GM03348 (cell line): ENCODE results near the gene MFAP4.
"Not testable (repeated sequence)": the region's sequence is repeated elsewhere in the genome, so short reads cannot be mapped to it uniquely, and the experiment has no call there.

Source experiments
- DNase-seq: peaks from one replicate; pipeline ENCODE4 v3.0.0; 2012; ENCODE audit warnings: low spot score

Gene MFAP4

DNA sequence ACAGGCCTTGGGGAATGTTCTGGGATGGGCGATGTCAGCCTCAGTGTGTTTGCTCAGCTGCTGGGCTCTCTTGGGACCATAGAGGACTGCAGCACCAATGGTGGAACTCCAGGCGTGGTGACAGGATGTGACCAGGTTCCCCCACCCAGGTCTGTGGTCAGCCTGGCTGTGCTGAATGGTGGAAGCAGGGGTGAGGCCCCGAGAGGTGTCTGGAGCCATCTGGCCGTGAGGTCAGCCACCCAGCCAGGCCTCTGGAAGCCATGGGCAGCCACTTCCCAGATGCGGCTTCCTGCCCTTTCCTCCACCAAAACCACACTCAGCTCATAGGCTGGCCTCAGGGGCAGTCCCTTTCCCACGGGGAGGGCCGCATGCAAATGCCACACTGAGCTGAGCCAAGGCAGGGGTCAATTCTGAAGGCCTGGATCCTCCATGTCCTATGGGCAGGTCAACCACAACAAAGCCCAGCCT, 16.5 kb downstream of the MFAP4 start:
- no peak for DNase-seq

DNA sequence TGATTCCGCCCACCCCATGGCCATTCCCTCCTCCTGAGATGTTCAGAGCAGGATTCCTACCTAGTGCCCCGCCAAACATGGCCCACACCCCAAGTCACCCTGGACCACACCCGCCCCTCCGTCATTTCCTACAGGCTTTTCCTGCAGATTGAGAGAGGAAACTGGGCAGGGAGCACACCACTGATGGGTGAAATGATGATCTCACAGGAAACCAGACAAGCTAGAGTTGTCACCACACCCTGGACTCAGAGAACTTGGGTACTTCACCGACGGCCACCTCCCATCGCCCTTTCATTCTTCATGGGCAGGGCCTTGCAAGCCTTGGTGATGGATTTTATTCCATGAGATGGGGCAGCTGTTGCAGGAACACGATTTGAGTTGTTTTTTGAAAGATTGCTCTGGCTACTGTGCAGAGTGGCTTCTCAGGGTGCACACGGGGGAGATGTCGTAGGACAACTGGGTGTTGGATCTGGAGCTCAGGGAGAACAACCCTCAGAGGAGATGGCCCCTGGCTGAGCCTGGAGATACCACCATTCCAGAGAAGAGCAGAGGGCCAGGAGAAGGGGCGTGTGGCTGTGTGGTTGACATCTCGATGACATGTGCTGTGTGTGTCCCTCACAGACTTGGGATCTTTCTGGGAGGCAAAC, 17.0 kb downstream of the MFAP4 start:
- no peak for DNase-seq

DNA sequence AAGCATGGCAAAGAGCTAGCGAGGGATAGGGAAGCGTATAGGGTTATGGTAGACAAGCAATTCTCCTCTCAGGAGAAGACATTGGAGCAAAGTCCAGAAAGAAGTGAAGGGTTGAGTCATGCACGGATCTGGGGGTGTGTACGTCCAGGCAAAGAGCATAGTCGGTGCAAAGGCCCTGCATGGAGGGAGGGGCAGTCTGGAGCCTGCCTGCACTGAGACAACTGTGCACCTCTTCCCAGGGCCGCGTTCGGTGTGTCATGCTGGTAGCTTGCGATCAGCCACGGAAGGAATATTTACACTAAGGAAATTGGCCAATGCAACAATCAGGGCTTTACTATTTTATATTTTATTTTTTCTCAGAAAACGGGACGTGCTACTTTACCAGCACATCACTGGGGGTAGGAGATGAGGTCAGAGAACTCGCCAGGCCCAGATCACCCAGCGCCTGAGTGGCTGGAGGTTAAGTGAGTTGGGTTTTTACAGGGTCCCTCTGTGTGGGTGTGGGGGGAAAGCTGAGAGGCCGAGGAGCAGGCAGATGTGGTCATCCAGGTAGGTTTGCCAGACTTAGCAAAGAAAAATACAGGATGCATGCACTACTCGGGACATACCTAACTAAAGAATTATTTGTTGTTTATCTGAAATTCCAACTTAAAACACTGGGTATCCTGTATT, 17.7 kb downstream of the MFAP4 start:
- no peak for DNase-seq

DNA sequence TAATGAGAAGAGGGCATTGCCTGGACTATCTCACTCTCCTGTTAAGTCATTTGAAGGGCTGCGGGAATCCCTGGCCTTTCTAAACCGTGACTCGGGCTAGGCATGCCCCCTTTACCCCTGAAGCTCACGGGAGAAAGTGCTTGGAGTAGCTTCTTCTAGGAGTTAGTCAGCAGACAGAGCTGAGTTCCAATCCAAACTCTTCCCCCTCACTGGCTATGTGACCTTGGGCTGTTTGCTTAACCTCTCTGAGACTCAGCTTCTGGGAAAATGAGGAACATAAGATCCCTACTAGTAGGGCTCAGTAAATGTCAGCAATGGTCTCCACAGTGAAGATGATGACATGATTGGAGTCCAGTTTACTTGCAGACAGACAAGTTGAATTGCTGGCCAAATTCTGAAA, 18.8 kb downstream of the MFAP4 start:
- no peak for DNase-seq

DNA sequence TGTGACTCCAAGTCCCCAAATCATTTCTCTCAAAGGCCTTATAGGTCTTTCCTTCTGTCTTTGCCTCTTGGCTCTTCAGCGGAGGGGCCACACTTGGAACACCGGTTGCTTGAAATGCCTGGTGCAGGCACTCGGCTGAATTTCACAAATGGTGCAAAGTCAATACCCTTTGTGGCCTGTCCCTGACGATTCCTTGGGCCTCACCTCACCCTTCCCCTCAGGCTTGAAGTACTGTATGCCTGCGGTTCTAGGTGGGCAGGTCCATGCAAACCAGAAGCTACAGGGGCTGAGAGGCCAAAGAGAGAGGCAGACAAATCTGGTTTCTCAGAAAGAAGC, 20.4 kb downstream of the MFAP4 start:
- DNase-seq: no peak

DNA sequence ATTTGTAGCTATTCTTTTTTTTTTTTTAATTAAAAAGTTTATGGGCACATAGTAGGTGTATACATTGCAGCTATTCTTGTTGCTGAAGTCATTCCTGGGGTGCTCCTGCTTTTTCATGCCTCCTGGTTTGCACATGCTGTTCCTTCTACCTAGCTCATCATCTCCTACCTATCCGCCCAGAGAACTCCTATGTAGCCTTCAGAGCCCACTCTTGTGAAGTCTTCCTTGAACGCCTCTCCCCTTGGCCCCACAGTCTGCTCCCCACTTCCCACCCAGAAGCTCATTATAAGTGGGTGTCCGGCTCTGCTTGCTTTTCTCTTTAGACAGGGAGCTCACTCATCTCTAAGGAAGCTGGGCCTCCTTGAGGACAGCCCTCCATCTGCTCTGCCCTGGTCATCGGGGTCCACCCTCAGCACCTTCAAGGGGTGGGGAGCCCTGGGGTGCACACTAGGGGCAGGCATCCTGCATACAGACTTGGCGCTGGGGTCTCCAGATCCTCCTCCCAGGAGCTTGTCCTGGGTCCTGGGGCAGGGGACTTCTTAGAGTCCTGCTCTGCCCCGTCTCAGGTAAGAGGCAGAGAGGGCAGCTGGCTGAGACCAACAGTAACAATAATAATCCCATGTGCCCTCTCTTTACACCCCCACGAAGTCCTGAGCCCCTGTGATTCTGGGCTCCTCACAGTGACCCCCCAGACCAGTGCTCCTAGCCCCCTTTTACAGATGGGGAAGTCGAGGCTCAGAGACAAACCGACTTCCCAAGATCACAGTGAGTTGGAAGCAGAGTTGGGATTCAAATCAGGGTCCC, 21.0 kb downstream of the MFAP4 start:
- no peak for DNase-seq

DNA sequence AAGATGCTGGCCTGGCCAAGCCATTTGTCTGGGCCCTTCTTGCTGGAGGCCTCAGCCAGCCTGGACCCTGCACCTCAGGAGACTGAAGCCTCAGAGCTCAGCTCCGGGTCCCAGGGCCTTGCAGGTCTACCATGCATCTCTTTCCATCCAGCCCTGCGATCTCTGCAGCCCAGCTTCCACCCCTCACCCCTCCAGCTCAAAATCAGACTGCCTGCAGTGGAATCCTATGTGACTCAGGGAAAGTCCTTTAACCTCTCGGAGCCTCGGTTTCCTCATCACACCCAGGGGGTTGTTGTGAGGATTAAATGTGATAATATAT, 21.5 kb downstream of the MFAP4 start:
- DNase-seq: no peak

DNA sequence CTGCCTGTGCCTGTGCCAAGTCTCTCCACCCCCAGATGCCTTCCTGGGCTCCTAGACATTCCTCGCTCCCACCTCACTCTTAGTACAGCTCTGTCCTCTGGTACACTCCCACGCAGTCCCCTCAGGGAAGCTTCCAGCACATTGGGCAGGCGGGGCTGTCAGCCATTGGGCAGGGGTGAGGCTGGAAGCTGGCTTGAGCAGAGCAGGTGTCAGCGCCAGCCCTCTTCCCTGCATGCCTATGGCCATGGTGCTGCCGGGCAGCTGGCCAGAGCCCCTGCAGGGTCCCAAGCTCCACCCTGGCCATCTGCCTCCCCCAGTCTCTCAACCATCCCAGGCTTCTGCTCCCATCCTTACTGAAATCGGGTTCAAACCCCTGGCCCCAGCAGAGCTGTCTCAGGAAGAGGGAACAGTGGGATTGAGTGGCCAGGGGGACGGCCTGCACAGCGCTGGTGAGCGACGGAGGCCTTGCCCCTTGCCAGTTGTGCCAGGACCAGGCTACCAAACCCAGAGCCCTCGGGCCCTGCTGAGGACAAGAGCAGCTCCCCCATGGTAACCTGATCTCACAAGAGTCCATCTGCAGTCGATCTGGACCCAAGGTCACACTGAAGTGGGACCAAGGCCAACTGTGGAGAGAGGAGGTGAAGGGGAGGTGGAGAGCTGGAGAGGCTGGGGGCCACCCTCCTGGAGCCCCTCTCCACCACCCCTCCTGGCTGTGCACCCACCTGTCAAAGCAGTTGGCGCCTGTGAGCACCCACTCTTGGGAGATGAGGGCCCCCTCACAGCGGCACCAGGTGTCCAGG, 22.1 kb downstream of the MFAP4 start:
- DNase-seq: no peak

DNA sequence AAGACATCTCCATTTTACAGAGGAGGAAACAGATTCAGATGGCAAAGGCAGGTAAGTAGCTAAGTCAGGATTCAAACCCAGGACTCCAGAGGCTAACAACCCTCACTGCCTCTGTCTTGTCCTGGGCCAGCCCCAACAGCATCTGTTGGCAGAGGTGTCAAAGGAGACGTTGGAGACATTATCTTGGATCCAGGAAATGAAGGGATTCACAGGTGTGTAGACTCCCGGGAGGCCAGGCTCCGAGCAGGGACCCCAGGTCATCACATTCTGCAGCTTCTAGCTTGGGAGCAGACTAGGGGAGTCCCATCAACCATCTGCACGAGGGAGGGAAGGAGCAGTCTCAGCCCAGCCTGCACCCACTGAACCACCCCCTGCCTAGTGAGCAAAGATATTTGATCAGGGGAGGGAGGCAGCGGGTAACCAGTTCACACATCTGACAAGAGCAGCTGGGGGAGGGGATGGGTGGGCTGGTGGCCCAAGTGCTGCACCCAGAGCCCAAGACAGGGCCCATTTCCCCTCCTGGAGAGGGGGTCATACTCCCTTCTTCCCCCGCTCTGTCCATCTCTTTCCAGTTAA, 23.4 kb downstream of the MFAP4 start:
- DNase-seq: no peak

DNA sequence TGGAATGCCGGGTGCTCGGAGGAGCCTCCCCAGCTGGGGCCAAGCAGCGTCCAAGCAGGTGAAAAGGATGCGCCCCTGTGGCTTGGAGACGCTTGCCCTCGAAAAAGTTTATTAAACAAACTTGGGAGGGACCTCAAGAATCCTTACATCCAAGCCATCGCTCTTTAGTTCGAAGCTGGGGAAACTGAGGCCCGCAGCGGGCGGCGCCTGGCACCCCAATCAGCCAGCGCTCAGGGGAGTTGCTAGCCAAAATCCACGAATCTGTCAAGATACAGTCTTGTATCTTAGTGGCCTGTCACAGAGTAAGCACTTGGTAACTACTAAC, 23.9 kb downstream of the MFAP4 start:
- no peak for DNase-seq

DNA sequence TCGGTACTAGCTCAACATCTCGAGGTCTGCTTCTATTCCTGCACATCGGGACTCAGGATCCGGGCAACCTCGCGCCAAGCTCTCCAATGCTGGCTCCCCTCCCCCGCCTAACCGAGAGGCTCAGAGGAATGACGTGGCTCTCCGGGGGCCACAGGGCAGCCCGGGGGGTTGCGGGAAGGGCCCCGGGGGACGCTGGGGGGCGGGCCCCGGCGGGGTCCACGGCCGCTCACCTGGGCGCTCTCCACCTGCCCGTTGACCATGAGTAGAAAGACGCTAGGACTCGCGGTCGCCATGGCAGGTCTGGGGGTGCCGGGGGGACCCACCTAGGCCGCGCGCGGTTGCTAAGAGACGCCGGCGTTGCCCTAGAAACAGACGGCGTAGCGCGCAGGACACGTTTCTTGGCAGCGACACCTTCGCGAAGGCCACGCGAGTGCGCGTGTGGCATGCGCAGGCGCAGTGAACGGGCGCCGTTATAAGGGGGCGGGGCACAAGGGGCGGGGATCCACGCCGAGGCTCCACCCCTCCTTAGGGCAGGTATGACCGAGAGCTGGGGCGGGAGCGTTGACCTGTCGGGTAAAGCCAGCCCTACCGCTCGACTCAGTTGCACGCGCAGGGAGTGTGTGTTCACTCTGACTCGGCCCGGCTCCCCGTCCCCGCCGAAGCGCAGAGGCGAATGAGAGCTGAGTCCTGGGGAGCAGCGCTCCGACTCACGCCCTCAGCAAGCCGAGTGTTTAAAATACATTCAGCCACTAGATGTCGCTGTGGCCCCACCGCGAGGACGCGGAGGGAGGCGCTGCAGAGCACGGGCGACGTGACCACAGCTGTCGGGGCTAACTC, 24.5 kb downstream of the MFAP4 start, which contains the start of gene B9D1:
Gene B9D1 (minus strand): TSS at position 447 of the 837 bp plus-strand sequence. CDS start 154 bp downstream, at position 293.
- peak; percentile 97 for DNase-seq

DNA sequence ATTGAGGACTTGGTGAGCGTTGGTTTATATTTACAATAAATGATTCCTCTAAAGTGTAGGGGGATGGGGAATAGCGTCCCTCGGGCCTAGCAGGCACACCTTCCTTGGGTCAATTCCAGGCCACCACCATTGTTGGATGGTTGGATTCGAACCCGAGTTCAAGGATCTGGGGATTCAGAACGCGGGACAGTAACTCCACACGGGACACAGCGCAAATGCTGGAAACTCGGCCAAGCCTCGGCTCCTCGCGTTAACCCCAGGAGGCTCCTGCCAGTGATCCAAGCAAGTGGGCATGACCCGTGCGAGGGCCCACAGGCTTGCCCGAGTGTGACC, 25.1 kb downstream of the MFAP4 start:
- no peak for DNase-seq

DNA sequence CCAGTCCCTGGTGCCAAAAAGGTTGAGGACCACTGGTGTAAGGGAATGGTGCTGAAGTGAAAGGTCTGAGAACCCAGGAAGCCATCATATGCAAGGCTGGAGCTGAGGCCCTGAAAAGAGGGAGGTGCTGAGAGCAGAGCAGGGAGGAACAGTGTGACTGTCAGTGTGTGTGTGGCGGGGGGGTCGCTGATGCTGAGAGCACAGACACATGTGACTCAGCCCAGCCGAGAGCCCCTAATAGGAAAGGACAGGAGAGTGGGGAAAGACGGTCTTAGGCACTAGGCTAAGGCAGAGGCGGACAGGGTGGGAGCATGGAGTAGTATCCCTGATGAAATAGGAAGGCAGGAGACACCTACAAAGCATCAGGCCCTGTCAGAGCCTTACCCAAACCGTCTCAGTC, 25.7 kb downstream of the MFAP4 start:
- no peak for DNase-seq

DNA sequence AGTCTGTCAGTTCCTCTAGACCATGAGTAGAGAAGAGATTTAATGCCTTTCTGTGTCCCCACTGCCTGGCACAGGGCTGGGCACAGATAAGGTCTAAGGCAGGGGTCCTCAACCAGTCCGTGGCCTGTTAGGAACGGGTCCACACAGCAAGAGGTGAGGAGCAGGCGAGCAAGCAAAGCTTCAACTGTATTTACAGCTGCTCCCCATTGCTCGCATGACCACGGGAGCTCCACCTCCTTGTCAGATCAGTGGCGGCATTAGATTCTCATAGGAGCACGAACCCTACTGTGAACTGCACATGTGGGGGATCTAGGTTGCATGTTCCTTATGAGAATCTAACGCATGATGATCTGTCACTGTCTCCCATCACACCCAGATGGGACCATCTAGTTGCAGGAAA, 26.2 kb downstream of the MFAP4 start:
- DNase-seq: no peak

DNA sequence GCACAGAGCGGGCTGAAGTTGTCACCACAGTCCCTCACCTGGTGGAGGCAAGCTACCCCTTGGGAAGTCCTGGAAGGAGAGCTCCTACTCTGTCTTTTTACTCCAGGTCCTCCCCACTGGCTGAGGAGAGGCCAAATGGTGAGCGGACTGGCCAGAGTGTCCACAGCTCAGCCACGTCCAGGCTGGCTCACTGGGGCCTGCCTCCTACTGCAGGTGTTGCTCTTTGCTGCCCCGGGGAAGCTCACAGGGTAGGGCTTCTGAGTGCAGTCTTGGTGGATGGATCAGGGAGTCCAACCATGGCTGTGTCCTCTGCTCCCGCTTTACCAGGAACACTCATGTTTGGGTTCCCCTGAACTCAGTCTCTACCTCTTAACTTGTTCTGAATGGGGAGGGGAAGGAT, 27.1 kb downstream of the MFAP4 start:
- DNase-seq: no peak

DNA sequence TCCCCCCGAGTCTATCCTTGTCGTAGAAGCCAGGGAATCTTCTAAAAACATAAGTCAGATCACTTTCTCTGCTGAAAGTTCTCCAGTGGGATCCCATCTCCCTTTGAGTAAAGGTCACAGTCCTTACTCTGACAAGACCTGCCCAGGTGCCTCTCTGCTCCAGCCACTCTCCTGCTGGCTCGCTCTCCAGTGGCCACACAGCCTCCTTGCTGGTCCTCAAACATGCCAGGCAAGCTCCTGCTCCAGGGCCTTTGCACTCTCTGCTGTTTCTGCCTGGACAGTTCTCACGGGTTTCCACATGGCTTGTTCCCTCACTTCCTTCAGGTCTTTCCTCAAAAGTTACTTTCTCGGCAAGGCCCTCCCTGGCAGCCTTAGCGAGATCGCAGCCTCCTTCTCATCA, 27.8 kb downstream of the MFAP4 start:
- DNase-seq: no peak

DNA sequence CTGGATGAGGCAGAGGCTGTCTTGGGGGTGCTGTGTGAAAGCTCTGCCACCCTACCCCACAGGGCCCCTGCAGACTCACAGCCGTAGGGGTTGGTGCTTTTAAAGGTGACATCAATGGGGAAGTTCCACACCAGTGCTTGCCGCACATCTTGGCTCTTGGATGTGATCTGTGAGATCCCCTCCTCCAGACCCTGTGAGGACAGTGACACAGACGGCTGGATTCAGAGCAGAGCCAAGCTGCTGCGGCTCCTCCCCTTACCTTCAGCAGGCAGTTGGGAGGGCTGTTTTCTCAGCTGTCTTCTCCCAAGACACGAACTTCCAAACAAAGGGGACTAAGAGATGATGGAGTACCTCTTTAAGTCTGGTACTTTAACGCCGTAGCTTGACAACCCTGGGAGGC, 29.2 kb downstream of the MFAP4 start:
- no peak for DNase-seq

DNA sequence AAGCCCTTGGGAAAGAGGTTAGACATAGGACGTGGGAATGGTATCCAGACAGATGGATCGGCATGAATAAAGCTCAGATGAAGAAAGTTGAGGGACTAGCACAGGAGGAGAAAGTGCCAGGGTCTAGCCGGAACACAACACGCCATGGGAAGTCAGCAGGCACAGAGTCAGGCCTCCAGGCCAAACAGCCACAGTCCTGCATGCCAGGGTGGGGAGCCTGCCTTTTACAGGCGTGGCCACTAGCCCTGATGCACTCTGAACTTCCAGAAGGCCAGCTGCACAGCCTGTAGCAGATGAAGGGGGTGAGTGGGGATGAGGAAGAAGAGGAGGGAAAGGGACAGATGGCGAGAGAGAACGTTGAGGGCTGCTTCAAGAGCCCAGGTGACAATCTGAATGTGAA, 29.6 kb downstream of the MFAP4 start:
- DNase-seq: no peak

DNA sequence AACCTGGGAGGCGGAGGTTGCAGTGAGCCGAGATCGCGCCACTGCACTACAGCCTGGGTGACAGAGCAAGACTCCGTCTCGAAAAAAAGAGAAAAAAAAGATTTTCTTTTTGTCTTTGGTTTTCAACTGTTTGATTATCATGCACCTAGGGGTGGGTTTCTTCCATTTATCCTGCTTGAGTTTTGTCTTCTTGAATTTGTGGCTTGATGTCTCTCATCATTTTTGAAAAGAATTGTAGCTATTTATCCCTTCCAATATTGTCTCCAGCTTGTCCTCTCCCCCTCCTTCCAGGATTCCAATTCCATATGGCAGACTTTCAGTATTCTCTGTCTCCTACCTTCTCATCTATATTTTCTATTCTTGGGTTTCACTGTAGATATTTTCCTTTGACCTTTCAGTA, 32.2 kb downstream of the MFAP4 start:
- no peak for DNase-seq

DNA sequence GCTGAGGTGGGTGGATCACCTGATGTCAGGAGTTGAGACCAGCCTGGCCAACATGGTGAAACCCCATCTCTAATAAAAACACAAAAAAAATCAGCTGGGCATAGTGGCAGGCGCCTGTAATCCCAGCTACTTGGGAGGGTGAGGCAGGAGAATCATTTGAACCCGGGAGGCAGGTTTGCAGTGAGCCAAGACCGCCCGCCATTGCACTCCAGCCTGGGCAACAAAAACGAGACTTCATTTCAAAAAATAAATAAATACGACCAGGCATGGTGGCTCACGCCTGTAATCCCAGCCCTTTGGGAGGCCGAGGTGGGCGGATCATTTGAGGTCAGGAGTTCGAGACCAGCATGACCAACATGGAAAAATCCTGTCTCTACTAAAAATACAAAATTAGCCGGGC, 33.6 kb downstream of the MFAP4 start:
- not testable (repeated sequence) for DNase-seq

DNA sequence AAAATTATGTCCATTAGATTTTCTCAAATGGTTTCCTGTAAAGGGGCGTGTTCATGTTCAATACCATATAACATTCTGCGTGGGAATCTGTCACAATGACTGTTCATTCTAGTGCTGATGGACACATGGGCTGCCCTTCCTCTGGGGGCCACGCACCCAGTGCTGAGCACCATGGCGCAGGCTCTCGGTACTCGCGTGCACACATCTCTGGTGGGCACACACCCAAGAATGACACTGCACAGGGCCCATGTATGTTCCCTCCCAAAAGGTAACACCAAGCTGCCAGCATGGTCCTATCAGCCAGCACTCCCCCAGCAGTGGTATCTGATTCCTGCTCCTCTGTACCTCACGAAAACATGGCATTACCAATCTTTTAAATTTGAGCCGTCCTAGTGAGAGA, 38.2 kb downstream of the MFAP4 start:
- no peak for DNase-seq
